Cerebellar nuclear complex (tissue), 1 donor: ENCODE measurements around the gene GCK.

ENCODE experiments used
- DNase-seq, 2 experiments: peaks; one replicate each; lab custom pipeline; 2025; lab: John Stamatoyannopoulos, UW

The GCK gene

GRCh38 chr7:44189286-44189992, at the start of gene GCK:
GCK (minus strand) TSS chr7:44189439; CDS start chr7:44188953, 486 bp downstream.
- peak; percentile 56 to 76 for DNase-seq

GRCh38 chr7:44238116-44238695, 49.0 kb upstream of the GCK start:
- no peak for DNase-seq

- no peak for DNase-seq
Measured at GRCh38 chr7:44237696-44238095, 48.5 kb upstream of the GCK start.

GRCh38 chr7:44236333-44236728, 47.1 kb upstream of the GCK start:
- no peak for DNase-seq

GRCh38 chr7:44235582-44236332, 46.5 kb upstream of the GCK start:
- DNase-seq, result peak; percentile 19 to 21

- DNase-seq, result no peak
Measured at GRCh38 chr7:44235066-44235465, 45.8 kb upstream of the GCK start.

GRCh38 chr7:44232901-44233715, 43.9 kb upstream of the GCK start:
- DNase-seq, result no peak

GRCh38 chr7:44232396-44232795, 43.2 kb upstream of the GCK start:
- no peak for DNase-seq

- no peak for DNase-seq
Measured at GRCh38 chr7:44231088-44231487, 41.8 kb upstream of the GCK start.

- no peak for DNase-seq
Measured at GRCh38 chr7:44230286-44230685, 41.0 kb upstream of the GCK start.

GRCh38 chr7:44229546-44230105, 40.4 kb upstream of the GCK start:
- DNase-seq, result no peak

- no peak for DNase-seq
Measured at GRCh38 chr7:44228571-44229350, 39.5 kb upstream of the GCK start.

GRCh38 chr7:44227911-44228310, 38.7 kb upstream of the GCK start:
- no peak for DNase-seq

GRCh38 chr7:44226396-44226753, 37.1 kb upstream of the GCK start:
- no peak for DNase-seq

GRCh38 chr7:44225566-44226395, 36.5 kb upstream of the GCK start:
- DNase-seq, result peak in 1 of 2 experiments; percentile 24

- DNase-seq, result no peak
Measured at GRCh38 chr7:44224974-44225565, 35.8 kb upstream of the GCK start.

GRCh38 chr7:44224080-44224973, 35.1 kb upstream of the GCK start:
- no peak for DNase-seq

- DNase-seq, result no peak
Measured at GRCh38 chr7:44223362-44224079, 34.3 kb upstream of the GCK start.
